ENCODE data around the gene C9. TPM values are rescaled to one million over a fixed set of nuclear protein-coding genes. Genes with fewer than 3 reads are reported as not detected.
"Not testable (repeated sequence)": the region's sequence is repeated elsewhere in the genome, so short reads cannot be mapped to it uniquely, and the experiment has no call there.

Gene C9
- total RNA-seq, 6 donors from 2014 or later = 0.31 to 0.51 TPM; not detected in 4

DNA sequence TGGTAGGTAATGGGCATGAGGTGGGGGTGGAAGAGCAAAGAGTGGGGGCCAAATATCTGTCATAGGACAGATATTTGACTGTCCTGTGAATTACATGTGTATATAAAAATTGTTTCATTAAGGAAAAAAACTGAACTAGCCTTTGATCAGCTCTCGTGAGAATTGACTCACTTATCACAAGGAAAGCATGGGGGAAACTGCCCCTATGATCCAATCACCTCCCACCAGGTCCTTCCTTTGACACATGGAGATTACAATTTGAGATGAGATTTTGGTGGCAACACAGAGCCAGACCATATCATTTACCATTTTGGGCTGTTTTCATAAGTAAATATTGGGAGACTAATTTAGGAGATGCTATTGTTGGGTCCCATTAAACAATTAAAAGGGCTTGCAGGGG lies 81.7 kb downstream of the C9 start:
- no peak overlapping the region for H3K4me3 ChIP-seq
- 78 to 100% methylated on average over 1 of the region's 1 CpG for WGBS, 2 donors
- ATAC-seq (ENCODE audit: low FRiP score in 2 of 2) = no peak

DNA sequence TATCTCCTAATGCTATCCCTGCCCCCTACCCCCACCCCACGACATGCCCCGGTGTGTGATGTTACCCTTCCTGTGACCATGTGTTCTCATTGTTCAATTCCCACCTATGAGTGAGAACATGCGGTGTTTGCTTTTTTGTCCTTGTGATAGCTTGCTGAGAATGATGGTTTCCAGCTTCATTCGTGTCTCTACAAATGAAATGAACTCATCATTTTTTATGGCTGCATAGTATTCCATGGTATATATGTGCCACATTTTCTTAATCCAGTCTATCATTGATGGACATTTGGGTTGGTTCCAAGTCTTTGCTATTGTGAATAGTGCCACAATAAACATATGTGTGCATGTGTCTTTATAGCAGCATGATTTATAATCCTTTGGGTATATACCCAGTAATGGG lies 88.4 kb downstream of the C9 start:
- H3K9me3 ChIP-seq; H3K4me3 ChIP-seq; H3K27me3 ChIP-seq; ATAC-seq (ENCODE audit: low FRiP score in 2 of 2); H3K36me3 ChIP-seq; DNase-seq: not testable (repeated sequence)
- peak overlapping the region in 2 of 4 donors; percentile 72 to 87 for H3K27ac ChIP-seq
- 96 to 97% methylated on average over 4 of the region's 4 CpGs for WGBS, 2 donors
- H3K4me1 ChIP-seq = peaks cover 9 to 24% (median 17%) of the 10 kb centered on the region in 4 donors

More for the DNA sequence above, 81.7 kb downstream of the C9 start:
- no peak for DNase-seq
- no peaks in the 10 kb centered on the region for H3K27me3 ChIP-seq
- no peaks in the 10 kb centered on the region for H3K9me3 ChIP-seq
- H3K36me3 ChIP-seq = no peaks in the 10 kb centered on the region
- H3K27ac ChIP-seq = no peak overlapping the region
- no peaks in the 10 kb centered on the region for H3K4me1 ChIP-seq
- TF ChIP-seq, protein P1, sequence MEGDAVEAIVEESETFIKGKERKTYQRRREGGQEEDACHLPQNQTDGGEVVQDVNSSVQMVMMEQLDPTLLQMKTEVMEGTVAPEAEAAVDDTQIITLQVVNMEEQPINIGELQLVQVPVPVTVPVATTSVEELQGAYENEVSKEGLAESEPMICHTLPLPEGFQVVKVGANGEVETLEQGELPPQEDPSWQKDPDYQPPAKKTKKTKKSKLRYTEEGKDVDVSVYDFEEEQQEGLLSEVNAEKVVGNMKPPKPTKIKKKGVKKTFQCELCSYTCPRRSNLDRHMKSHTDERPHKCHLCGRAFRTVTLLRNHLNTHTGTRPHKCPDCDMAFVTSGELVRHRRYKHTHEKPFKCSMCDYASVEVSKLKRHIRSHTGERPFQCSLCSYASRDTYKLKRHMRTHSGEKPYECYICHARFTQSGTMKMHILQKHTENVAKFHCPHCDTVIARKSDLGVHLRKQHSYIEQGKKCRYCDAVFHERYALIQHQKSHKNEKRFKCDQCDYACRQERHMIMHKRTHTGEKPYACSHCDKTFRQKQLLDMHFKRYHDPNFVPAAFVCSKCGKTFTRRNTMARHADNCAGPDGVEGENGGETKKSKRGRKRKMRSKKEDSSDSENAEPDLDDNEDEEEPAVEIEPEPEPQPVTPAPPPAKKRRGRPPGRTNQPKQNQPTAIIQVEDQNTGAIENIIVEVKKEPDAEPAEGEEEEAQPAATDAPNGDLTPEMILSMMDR (IDR thresholded peaks at IDR 0.05) = no peak

DNA sequence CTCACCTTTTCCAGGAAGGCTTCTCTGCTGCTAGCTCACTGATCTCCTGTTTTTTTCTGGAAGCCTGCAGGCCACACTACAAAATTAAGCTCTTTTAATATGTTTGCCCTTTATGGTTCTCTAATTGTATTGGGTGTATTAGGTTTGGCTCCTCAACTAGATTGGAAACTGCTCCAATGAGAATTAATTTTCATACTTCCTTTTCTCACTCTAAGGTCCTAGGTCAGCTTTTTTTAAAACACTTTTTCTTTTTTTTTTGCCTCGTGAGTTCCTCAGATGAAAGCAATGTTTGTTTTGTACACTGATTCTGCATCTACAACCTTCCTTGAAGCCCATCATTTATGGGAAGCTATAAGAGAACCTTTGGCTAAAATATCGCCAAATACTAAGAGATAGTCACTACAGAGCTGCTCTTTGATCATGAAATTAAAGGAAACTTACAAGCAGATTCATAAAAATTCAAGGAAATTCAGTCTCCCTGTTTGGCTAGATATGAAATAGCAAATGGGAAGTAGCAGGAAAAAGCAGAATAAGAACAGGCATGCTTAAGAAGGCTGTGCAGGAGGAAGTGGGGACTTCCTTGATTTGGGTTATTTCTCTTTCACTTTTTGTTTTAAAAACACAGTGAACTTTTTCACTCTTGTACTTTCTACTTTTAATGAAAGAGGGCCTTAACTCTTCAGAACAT lies 89.8 kb downstream of the C9 start:
- peak in 1 of 2 donors; percentile 73 for ATAC-seq (ENCODE audit: low FRiP score in 2 of 2)
- TF ChIP-seq POLR2A (IDR thresholded peaks at IDR 0.05) = no peak
- no peak for TF ChIP-seq POLR2AphosphoS5 (IDR thresholded peaks at IDR 0.05)
- TF ChIP-seq, protein P1 (IDR thresholded peaks at IDR 0.05) = no peak
- no peak for TF ChIP-seq EP300 (IDR thresholded peaks at IDR 0.05)
- peaks cover 9 to 24% (median 17%) of the 10 kb centered on the region in 4 donors for H3K4me1 ChIP-seq
- peak overlapping the region; percentile 72 to 87 (median 82) for H3K27ac ChIP-seq
- no peaks in the 10 kb centered on the region for H3K27me3 ChIP-seq
- DNase-seq = no peak
- H3K36me3 ChIP-seq = no peaks in the 10 kb centered on the region
- 12 to 28% methylated on average over 2 of the region's 2 CpGs for WGBS, 2 donors
- peak overlapping the region in 2 of 4 donors; percentile 11 to 20 for H3K4me3 ChIP-seq
- H3K9me3 ChIP-seq = no peaks in the 10 kb centered on the region

DNA sequence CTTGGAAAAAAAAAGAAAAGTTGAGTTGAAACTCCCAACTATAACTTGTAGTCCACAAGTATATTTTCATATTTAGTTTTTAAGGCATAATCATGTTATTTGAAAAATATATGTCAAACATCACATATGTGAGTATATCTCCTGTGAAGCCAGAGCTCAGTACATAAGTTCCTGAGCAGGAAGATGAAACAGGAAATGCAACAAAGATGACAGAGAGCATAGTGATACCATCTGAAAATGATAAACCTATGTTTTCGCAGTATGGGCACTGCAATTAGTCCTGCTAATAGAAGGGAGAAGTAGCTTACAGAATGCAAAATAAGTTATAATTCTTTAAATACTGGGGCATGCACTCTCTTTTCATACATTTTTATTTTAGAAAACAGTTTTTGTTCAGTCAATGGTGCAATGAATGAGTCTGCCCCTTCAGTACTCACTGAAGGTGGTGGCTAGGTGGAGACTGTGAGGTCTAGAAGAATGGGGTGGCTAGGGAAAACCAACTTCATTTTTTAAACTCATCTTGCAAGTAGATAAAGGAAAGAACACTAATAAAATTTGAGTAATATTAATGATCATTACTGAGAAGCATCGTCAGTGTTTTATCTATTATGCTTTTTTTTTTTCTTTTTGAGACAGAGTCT lies 90.9 kb downstream of the C9 start:
- peak overlapping the region; percentile 78 to 87 (median 82) for H3K27ac ChIP-seq
- 68 to 75% methylated on average over 2 of the region's 2 CpGs for WGBS, 2 donors

DNA sequence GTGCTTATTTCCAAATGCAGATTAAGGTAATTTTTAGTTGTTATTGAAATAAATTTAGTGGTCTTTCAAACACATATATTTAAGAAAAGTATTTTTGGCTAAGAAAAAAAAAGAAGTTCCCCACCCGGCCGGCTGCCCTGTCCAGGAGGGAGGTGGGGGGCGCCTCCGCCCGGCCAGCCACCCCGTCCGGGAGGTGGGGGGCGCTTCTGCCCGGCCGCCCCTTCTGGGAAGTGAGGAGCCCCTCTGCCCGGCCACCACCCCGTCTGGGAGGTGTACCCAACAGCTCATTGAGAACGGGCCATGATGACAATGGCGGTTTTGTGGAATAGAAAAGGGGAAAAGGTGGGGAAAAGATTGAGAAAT lies 91.4 kb downstream of the C9 start:
- H3K36me3 ChIP-seq; H3K27me3 ChIP-seq; ATAC-seq (ENCODE audit: low FRiP score in 2 of 2); H3K9me3 ChIP-seq: not testable (repeated sequence)
- DNase-seq = peak in 1 of 2 donors; percentile 72
- peak overlapping the region; percentile 78 to 87 (median 82) for H3K27ac ChIP-seq
- H3K4me1 ChIP-seq = peaks cover 9 to 24% (median 17%) of the 10 kb centered on the region in 4 donors
- peak overlapping the region in 1 of 4 donors; percentile 16 for H3K4me3 ChIP-seq
- 71 to 78% methylated on average over 14 of the region's 14 CpGs for WGBS, 2 donors

More for the DNA sequence above, 90.9 kb downstream of the C9 start:
- Histone ChIP-seq H3K4me1 (peaks cover 9 to 24% (median 17%) of the 10 kb centered on the region in 4 donors), H3K27me3 (no peaks in the 10 kb centered on the region), H3K9me3 (no peaks in the 10 kb centered on the region), H3K4me3 (peak overlapping the region in 1 of 4 donors; percentile 16), H3K36me3 (no peaks in the 10 kb centered on the region)
- TF ChIP-seq POLR2A (IDR thresholded peaks at IDR 0.05) = no peak
- TF ChIP-seq, protein P1 (IDR thresholded peaks at IDR 0.05) = no peak
- TF ChIP-seq EP300 (IDR thresholded peaks at IDR 0.05) = no peak
- TF ChIP-seq POLR2AphosphoS5 (IDR thresholded peaks at IDR 0.05) = no peak
- DNase-seq (no peak), ATAC-seq (ENCODE audit: low FRiP score in 2 of 2) (peak in 1 of 2 donors; percentile 45)
